ENCODE data around the gene IFNL3. TPM values are rescaled to one million over a fixed set of nuclear protein-coding genes. Genes with fewer than 3 reads are reported as not detected.
"Not testable (repeated sequence)": the region's sequence is repeated elsewhere in the genome, so short reads cannot be mapped to it uniquely, and the experiment has no call there.

IFNL3 gene
- total and polyA plus RNA-seq, 2 donors (not counting 1 experiment from before 2014, with no cell fraction given), result not detected

DNA sequence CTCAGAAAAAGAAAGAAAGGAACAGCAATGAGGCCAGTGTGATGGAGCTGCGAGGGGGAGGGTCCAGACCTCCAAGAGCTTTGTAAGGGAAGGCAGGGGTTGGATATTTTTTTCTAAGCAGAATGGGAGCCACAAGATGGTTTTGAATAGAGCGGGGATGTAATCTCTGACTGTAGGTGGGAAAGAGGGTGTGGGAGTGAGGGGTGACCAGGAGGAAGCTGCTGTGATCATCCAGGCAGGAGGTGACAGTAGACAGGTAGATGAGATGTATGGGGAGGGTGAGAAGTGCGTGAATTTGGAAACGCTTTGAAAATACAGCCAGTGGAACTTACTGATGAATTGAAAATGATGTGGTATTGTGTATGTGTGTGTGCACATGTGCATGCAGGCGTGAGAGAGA is 30.8 kb upstream of the IFNL3 start:
- Histone ChIP-seq H3K4me2 (ENCODE audit: extremely low read depth, insufficient read depth, low read length) (no peak overlapping the region), H3K4me1 (ENCODE audit: control insufficient read depth, extremely low read depth, insufficient read depth, low read length) (no peaks in the 10 kb centered on the region), H3K79me2 (ENCODE audit: control insufficient read depth, insufficient read depth, low read length) (no peaks in the 10 kb centered on the region), H3K27me3 (ENCODE audit: control insufficient read depth, insufficient read depth, low read length) (peaks cover 2% of the 10 kb centered on the region), H3K4me3 (replicated peaks in 1 of 4; ENCODE audit: control extremely low read depth in 1 of 4, insufficient read depth in 1 of 4, low read depth in 3 of 4, low read length in 4 of 4) (no peak overlapping the region), H3K36me3 (ENCODE audit: control insufficient read depth, insufficient read depth, low read length) (no peaks in the 10 kb centered on the region), H4K20me1 (ENCODE audit: control insufficient read depth, extremely low read depth, insufficient read depth, low read length) (no peaks in the 10 kb centered on the region), H3K9ac (ENCODE audit: insufficient read depth, low read length) (no peak overlapping the region), H3K27ac (ENCODE audit: insufficient read depth, low read length) (no peak overlapping the region), H3K9me3 (ENCODE audit: control insufficient read depth, insufficient read depth, low read depth, low read length) (no peaks in the 10 kb centered on the region), H2AFZ (ENCODE audit: low read length) (no peak overlapping the region)
- DNase-seq (ENCODE audit: low read depth in 2 of 2), result no peak
- no peak for TF ChIP-seq EZH2 (IDR thresholded peaks at IDR 0.05; ENCODE audit: low read length, missing control alignments)
- TF ChIP-seq, protein P1, sequence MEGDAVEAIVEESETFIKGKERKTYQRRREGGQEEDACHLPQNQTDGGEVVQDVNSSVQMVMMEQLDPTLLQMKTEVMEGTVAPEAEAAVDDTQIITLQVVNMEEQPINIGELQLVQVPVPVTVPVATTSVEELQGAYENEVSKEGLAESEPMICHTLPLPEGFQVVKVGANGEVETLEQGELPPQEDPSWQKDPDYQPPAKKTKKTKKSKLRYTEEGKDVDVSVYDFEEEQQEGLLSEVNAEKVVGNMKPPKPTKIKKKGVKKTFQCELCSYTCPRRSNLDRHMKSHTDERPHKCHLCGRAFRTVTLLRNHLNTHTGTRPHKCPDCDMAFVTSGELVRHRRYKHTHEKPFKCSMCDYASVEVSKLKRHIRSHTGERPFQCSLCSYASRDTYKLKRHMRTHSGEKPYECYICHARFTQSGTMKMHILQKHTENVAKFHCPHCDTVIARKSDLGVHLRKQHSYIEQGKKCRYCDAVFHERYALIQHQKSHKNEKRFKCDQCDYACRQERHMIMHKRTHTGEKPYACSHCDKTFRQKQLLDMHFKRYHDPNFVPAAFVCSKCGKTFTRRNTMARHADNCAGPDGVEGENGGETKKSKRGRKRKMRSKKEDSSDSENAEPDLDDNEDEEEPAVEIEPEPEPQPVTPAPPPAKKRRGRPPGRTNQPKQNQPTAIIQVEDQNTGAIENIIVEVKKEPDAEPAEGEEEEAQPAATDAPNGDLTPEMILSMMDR (conservative IDR thresholded peaks at IDR 0.05 in 1 of 2, IDR thresholded peaks at IDR 0.05 in 1 of 2; ENCODE audit: low read depth in 1 of 2, low read length in 2 of 2), result no peak

DNA sequence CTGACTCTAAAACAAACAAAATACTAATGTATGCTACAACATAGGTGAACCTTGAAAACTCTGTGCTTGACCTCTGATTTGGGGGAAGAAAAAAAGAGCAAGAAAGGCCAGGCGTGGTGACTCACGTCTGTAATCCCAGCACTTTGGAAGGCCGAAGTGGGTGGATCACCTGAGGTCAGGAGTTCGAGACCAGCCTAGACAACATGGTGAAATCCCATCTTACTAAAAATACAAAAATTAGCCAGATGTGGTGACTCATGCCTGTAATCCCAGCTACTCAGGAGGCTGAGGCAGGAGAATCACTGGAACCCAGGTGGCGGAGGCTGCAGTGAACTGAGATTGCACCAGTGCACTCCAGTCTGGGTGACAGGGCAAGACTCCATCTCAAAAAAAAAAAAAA is 29.1 kb upstream of the IFNL3 start:
- H3K27me3 ChIP-seq (ENCODE audit: control insufficient read depth, insufficient read depth, low read length); H3K79me2 ChIP-seq (ENCODE audit: control insufficient read depth, insufficient read depth, low read length); H3K27ac ChIP-seq (ENCODE audit: insufficient read depth, low read length); H3K4me1 ChIP-seq (ENCODE audit: control insufficient read depth, extremely low read depth, insufficient read depth, low read length); H3K36me3 ChIP-seq (ENCODE audit: control insufficient read depth, insufficient read depth, low read length); DNase-seq (ENCODE audit: low read depth in 2 of 2); H4K20me1 ChIP-seq (ENCODE audit: control insufficient read depth, extremely low read depth, insufficient read depth, low read length); H3K4me2 ChIP-seq (ENCODE audit: extremely low read depth, insufficient read depth, low read length); H3K9me3 ChIP-seq (ENCODE audit: control insufficient read depth, insufficient read depth, low read depth, low read length); H2AFZ ChIP-seq (ENCODE audit: low read length); H3K4me3 ChIP-seq (replicated peaks in 1 of 4; ENCODE audit: control extremely low read depth in 1 of 4, insufficient read depth in 1 of 4, low read depth in 3 of 4, low read length in 4 of 4); H3K9ac ChIP-seq (ENCODE audit: insufficient read depth, low read length): not testable (repeated sequence)

DNA sequence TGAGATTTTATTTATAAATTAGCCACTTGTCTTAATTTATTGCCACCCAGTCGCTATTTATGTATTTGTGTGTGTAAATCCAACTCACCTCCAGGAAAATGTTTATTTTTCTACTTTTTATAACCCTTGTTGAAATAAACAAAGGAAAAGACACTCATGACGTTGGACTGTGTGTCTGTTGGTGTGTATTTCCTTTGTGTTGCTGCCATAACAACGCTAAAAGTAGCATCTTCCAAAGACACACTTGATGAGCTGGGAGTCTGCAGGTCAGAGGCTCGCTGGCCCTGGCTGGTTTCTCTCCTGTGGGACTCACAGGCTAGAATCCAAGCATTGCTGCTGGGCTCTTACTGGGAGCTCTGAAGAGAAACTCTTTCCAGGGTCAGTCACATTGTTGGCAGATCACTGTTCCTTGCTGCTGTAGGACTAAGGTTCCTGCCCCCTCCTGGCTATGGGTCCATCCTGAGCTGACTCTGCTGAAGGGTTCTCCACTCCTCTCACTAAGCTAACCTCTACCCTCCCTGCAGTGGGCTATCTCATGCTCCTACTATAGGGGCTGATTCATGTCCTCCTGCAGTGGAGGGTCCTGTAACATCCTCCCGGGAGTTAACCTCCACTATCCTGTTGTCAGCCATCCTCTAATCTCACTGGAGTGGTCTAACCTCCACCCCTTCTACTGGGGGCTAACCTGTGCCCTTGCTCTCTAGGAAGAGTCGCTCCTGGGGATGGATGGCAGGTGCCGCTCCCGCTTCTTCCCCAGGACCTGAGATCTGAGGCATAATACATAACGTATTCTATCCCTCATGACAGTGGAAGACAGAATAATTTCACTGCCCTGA is 25.4 kb upstream of the IFNL3 start:
- DNase-seq (ENCODE audit: low read depth in 2 of 2), result no peak
- Histone ChIP-seq H3K9me3 (ENCODE audit: control insufficient read depth, insufficient read depth, low read depth, low read length) (no peaks in the 10 kb centered on the region), H3K4me3 (replicated peaks in 1 of 4; ENCODE audit: control extremely low read depth in 1 of 4, insufficient read depth in 1 of 4, low read depth in 3 of 4, low read length in 4 of 4) (no peak overlapping the region), H3K4me1 (ENCODE audit: control insufficient read depth, extremely low read depth, insufficient read depth, low read length) (no peaks in the 10 kb centered on the region), H3K27me3 (ENCODE audit: control insufficient read depth, insufficient read depth, low read length) (peaks cover 9% of the 10 kb centered on the region), H3K27ac (ENCODE audit: insufficient read depth, low read length) (no peak overlapping the region), H3K4me2 (ENCODE audit: extremely low read depth, insufficient read depth, low read length) (no peak overlapping the region), H3K9ac (ENCODE audit: insufficient read depth, low read length) (no peak overlapping the region), H3K79me2 (ENCODE audit: control insufficient read depth, insufficient read depth, low read length) (no peaks in the 10 kb centered on the region), H2AFZ (ENCODE audit: low read length) (no peak overlapping the region), H3K36me3 (ENCODE audit: control insufficient read depth, insufficient read depth, low read length) (no peaks in the 10 kb centered on the region), H4K20me1 (ENCODE audit: control insufficient read depth, extremely low read depth, insufficient read depth, low read length) (no peaks in the 10 kb centered on the region)
- TF ChIP-seq EZH2 (IDR thresholded peaks at IDR 0.05; ENCODE audit: low read length, missing control alignments), result no peak
- TF ChIP-seq, protein P1 (conservative IDR thresholded peaks at IDR 0.05 in 1 of 2, IDR thresholded peaks at IDR 0.05 in 1 of 2; ENCODE audit: low read depth in 1 of 2, low read length in 2 of 2), result no peak

DNA sequence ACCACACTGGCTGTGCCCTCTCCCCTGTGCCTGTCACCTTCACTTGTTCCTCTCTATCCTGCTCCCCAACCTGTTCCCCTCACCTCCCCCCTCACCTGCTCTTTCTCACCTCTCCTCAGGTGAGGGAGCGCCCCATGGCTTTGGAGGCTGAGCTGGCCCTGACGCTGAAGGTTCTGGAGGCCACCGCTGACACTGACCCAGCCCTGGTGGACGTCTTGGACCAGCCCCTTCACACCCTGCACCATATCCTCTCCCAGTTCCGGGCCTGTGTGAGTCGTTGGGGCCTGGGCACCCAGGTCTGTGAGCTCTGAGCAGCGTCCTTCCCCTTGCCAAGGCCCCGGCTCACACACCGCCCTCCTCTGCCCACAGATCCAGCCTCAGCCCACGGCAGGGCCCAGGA is 24.6 kb upstream of the IFNL3 start:
- H3K27me3 ChIP-seq (ENCODE audit: control insufficient read depth, insufficient read depth, low read length), result peaks cover 18% of the 10 kb centered on the region
- not testable (repeated sequence) for H3K36me3 ChIP-seq (ENCODE audit: control insufficient read depth, insufficient read depth, low read length); H2AFZ ChIP-seq (ENCODE audit: low read length); H3K4me1 ChIP-seq (ENCODE audit: control insufficient read depth, extremely low read depth, insufficient read depth, low read length); H3K27ac ChIP-seq (ENCODE audit: insufficient read depth, low read length); H3K79me2 ChIP-seq (ENCODE audit: control insufficient read depth, insufficient read depth, low read length); H3K9ac ChIP-seq (ENCODE audit: insufficient read depth, low read length); H3K4me3 ChIP-seq (replicated peaks in 1 of 4; ENCODE audit: control extremely low read depth in 1 of 4, insufficient read depth in 1 of 4, low read depth in 3 of 4, low read length in 4 of 4); H3K4me2 ChIP-seq (ENCODE audit: extremely low read depth, insufficient read depth, low read length); H4K20me1 ChIP-seq (ENCODE audit: control insufficient read depth, extremely low read depth, insufficient read depth, low read length); H3K9me3 ChIP-seq (ENCODE audit: control insufficient read depth, insufficient read depth, low read depth, low read length); DNase-seq (ENCODE audit: low read depth in 2 of 2)

DNA sequence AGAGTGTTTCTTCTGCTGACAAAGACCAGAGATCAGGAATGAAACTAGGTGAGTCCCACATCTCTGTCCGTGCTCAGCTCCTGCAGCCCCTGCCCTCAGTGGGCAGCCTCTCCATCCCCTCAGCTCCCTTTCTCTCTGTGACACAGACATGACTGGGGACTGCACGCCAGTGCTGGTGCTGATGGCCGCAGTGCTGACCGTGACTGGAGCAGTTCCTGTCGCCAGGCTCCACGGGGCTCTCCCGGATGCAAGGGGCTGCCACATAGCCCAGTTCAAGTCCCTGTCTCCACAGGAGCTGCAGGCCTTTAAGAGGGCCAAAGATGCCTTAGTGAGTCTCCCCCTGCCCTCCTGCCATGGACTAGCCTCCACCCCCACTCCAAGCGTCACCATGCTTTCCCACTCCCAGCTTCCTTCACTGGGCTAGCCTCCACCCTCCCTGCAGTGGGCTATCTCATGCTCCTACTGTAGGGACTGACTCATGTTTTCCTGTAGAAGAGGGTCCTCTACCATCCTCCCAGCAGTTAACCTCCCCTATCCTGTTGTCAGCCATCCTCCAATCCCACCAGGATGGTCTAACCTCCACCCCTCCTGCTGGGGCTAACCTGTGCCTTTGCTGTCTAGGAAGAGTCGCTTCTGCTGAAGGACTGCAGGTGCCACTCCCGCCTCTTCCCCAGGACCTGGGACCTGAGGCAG is 23.9 kb upstream of the IFNL3 start:
- not testable (repeated sequence) for H3K4me1 ChIP-seq (ENCODE audit: control insufficient read depth, extremely low read depth, insufficient read depth, low read length); H3K9me3 ChIP-seq (ENCODE audit: control insufficient read depth, insufficient read depth, low read depth, low read length); H4K20me1 ChIP-seq (ENCODE audit: control insufficient read depth, extremely low read depth, insufficient read depth, low read length); DNase-seq (ENCODE audit: low read depth in 2 of 2); H3K9ac ChIP-seq (ENCODE audit: insufficient read depth, low read length); H3K4me3 ChIP-seq (replicated peaks in 1 of 4; ENCODE audit: control extremely low read depth in 1 of 4, insufficient read depth in 1 of 4, low read depth in 3 of 4, low read length in 4 of 4); H3K27ac ChIP-seq (ENCODE audit: insufficient read depth, low read length); H2AFZ ChIP-seq (ENCODE audit: low read length); H3K36me3 ChIP-seq (ENCODE audit: control insufficient read depth, insufficient read depth, low read length); H3K4me2 ChIP-seq (ENCODE audit: extremely low read depth, insufficient read depth, low read length); H3K79me2 ChIP-seq (ENCODE audit: control insufficient read depth, insufficient read depth, low read length)
- H3K27me3 ChIP-seq (ENCODE audit: control insufficient read depth, insufficient read depth, low read length), result peaks cover 25% of the 10 kb centered on the region

All from fibroblast of lung (primary cell).